B cell (primary cell): ENCODE results near the gene CCM2. TPM values are rescaled to one million over a fixed set of nuclear protein-coding genes. Genes with fewer than 3 reads are reported as not detected.

ENCODE experiments used
- ATAC-seq: fragments of 200-7000 bp; cut with Tn5 transposase; one replicate; pipeline ENCODE4 v1.10.0; 2021; ENCODE audit warnings: low read depth, mild to moderate bottlenecking, moderate number of reproducible peaks, moderate library complexity
- CTCF ChIA-PET: fragments of 350-600 bp; sonication (Branson Sonifier 250); formaldehyde crosslinking; loops from one replicate; lab custom pipeline; 2021; ENCODE audit warnings: antibody characterized with exemption, inconsistent platforms; lab: Charles Lee
- POLR2A ChIA-PET: fragments of 350-600 bp; sonication (Branson Sonifier 250); formaldehyde crosslinking; loops from one replicate; lab custom pipeline; 2021; ENCODE audit warnings: antibody characterized with exemption; lab: Charles Lee
- DNase-seq: peaks from one replicate; pipeline ENCODE4 v3.0.0; 2013
- H2AFZ ChIP-seq: 2 replicates; pipeline ENCODE4 v1.6.1; 2012; ENCODE audit warnings: mild to moderate bottlenecking, low read depth, low read length; ENCODE audit not compliant: insufficient read depth, poor library complexity, severe bottlenecking
- H3K27ac ChIP-seq, 2 donors: 1 replicate in 1 of 2; 2 replicates in 1 of 2; pipeline ENCODE4 v1.5.1; 2012 to 2013; ENCODE audit warnings: low read length in 2 of 2, mild to moderate bottlenecking in 2 of 2, moderate library complexity in 1 of 2
- H3K27me3 ChIP-seq, 4 experiments: fragments of 200-600 bp in 1 of 4; sonication (generic) in 1 of 4; replicated peaks in 1 of 4; 1 replicate in 2 of 4; 2 replicates in 2 of 4; pipeline versions ENCODE4 v1.6.1 to v1.7.0; 2013 to 2016; ENCODE audit warnings: low read length in 3 of 4, mild to moderate bottlenecking in 2 of 4, mixed read lengths in 1 of 4, moderate library complexity in 1 of 4; ENCODE audit not compliant: insufficient read depth in 4 of 4, control insufficient read depth in 3 of 4; ENCODE audit errors: control extremely low read depth in 1 of 4
- H3K36me3 ChIP-seq, 2 experiments: replicated peaks in 1 of 2; 1 replicate in 1 of 2; 2 replicates in 1 of 2; pipeline versions ENCODE4 v1.6.1 to v1.7.1; 2013; ENCODE audit warnings: low read length in 1 of 2; ENCODE audit not compliant: insufficient read depth in 2 of 2, control insufficient read depth in 1 of 2; ENCODE audit errors: control extremely low read depth in 1 of 2, extremely low read depth in 1 of 2
- H3K4me1 ChIP-seq, 2 donors: fragments of 200-600 bp in 1 of 2; sonication (generic) in 1 of 2; 1 replicate in 1 of 2; 2 replicates in 1 of 2; pipeline versions ENCODE4 v1.5.1 to v1.6.1; 2013 to 2017; ENCODE audit warnings: low read length in 2 of 2; ENCODE audit not compliant: control insufficient read depth in 2 of 2, insufficient read depth in 2 of 2
- H3K4me2 ChIP-seq: replicated peaks from 2 replicates; pipeline ENCODE3; 2012; ENCODE audit warnings: mild to moderate bottlenecking, low read depth, low read length; ENCODE audit not compliant: poor library complexity, severe bottlenecking
- H3K4me3 ChIP-seq, 5 experiments: fragments of 200-600 bp in 1 of 5; sonication (generic) in 1 of 5; 1 replicate in 3 of 5; 2 replicates in 2 of 5; pipeline versions ENCODE4 v1.5.1 to v1.7.0; 2011 to 2016; ENCODE audit warnings: low read length in 4 of 5, mild to moderate bottlenecking in 4 of 5, low read depth in 2 of 5, control low read depth in 1 of 5, moderate library complexity in 1 of 5; ENCODE audit not compliant: insufficient read depth in 1 of 5; ENCODE audit errors: control extremely low read depth in 1 of 5, extremely low read depth in 1 of 5
- H3K79me2 ChIP-seq: fragments of 200-600 bp; sonication (generic); one replicate; pipeline ENCODE4 v1.6.0; 2016; ENCODE audit warnings: low read length; ENCODE audit not compliant: control insufficient read depth, insufficient read depth
- H3K9ac ChIP-seq: fragments of 200-600 bp; sonication (generic); 2 replicates; pipeline ENCODE4 v1.6.1; 2017; ENCODE audit warnings: mild to moderate bottlenecking, low read length, moderate library complexity
- H3K9me3 ChIP-seq, 3 donors: one replicate each; pipeline versions ENCODE4 v1.6.1 to v1.7.1; 2013; ENCODE audit warnings: low read length in 2 of 3; ENCODE audit not compliant: control insufficient read depth in 2 of 3, insufficient read depth in 1 of 3; ENCODE audit errors: control extremely low read depth in 1 of 3
- H4K20me1 ChIP-seq: 2 replicates; pipeline ENCODE4 v1.6.0; 2012; ENCODE audit warnings: mild to moderate bottlenecking, low read length; ENCODE audit not compliant: insufficient read depth, control insufficient read depth, poor library complexity, severe bottlenecking
- H3K27ac Mint-ChIP-seq: one replicate; pipeline ENCODE4 v1.8.0; 2021; ENCODE audit warnings: mixed read lengths
- H3K27me3 Mint-ChIP-seq: one replicate; pipeline ENCODE4 v1.8.0; 2021; ENCODE audit warnings: mixed read lengths
- H3K4me1 Mint-ChIP-seq: one replicate; pipeline ENCODE4 v1.8.0; 2021; ENCODE audit warnings: mixed read lengths
- H3K4me3 Mint-ChIP-seq: one replicate; pipeline ENCODE4 v1.8.0; 2021; ENCODE audit warnings: mixed read lengths
- H3K9me3 Mint-ChIP-seq: one replicate; pipeline ENCODE4 v1.8.0; 2022; ENCODE audit warnings: mixed read lengths; ENCODE audit not compliant: insufficient read depth
- EZH2 ChIP-seq: IDR thresholded peaks from 2 replicates; pipeline ENCODE4 v1.6.1; 2012; ENCODE audit warnings: borderline replicate concordance, low read depth, mild to moderate bottlenecking, moderate library complexity, low read length; ENCODE audit not compliant: insufficient read depth, poor library complexity, severe bottlenecking
- WGBS: methylation state at CpG from one replicate; pipeline ENCODE4 v1.1.5; 2013; ENCODE audit warnings: missing lambda C conversion rate; ENCODE audit not compliant: insufficient coverage; 5-methylcytosine and 5-hydroxymethylcytosine counted together
- intact Hi-C: fragments of 100-400 bp; cut with micrococcal nuclease; formaldehyde crosslinking; loops from one replicate; pipeline ENCODE4 v1.10.0; 2022
- polyA plus RNA-seq: library from polyadenylated mRNA; depleted of rRNA; stranded (reverse); fragments of >200 nt; gene quantifications from 2 replicates; pipeline ENCODE4 v1.2.3, GENCODE V29; 2012
- total RNA-seq, 2 donors: library from RNA; stranded (reverse); fragments of 120-200 nt in 1 of 2; gene quantifications; 1 replicate in 1 of 2; 2 replicates in 1 of 2; pipeline versions ENCODE4 v1.2.3 to v1.2.4, GENCODE V29; 2013 to 2022
- TF ChIP-seq, protein P1 (sequence below): fragments of 200-600 bp; IDR thresholded peaks from one replicate; pipeline ENCODE4 v1.8.0; 2022; ENCODE audit warnings: antibody characterized with exemption, mild to moderate bottlenecking

Gene CCM2
- total and polyA plus RNA-seq, 2 donors (not counting 1 experiment from before 2014, with no cell fraction given), result 150 to 201 TPM

DNA sequence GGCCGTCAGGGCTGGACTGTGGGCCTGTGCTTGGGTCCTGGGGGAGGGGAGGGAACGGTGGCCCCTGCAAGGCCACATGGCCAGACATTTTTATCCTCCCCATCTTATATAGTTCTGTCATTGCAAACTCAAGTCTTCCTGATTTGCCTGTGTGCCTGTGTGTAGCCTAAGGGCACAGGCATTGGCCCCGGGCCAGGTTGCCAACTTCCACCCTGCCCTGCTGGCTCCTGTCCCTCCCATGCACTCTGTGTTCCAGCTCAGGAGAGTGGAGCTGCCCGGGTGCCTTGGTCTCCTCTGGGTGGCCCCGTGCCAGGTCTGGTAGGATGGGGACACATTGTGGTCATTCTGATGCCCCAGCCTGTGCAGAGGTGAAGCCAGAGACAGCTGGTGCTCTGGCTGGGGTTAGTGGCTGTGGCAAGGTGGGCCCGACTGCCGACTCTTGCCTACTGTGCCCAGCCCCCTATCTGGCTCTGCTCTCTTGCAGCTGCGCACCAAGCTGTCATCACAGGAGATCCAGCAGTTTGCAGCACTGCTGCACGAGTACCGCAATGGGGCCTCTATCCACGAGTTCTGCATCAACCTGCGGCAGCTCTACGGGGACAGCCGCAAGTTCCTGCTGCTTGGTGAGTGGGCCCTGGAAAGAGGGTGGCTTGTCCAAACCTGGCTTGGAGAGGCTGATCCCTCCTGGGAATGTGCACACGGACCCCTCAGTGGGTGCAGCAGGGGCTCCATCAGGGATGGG, 74.0 kb downstream of the CCM2 start:
- H3K4me3 Mint-ChIP-seq, result no peak overlapping the region
- ChIA-PET CTCF (no interaction called here), POLR2A (no interaction called here)
- Histone ChIP-seq H3K79me2 (peaks cover 19% of the 10 kb centered on the region), H4K20me1 (peaks cover 94% of the 10 kb centered on the region), H3K4me2 (no peak overlapping the region), H3K4me3 (no peak overlapping the region), H2AFZ (no peak overlapping the region), H3K9me3 (no peaks in the 10 kb centered on the region), H3K9ac (no peak overlapping the region), H3K36me3 (peaks cover 0 to 79% of the 10 kb centered on the region in 2 experiments), H3K27ac (no peak overlapping the region), H3K27me3 (no peaks in the 10 kb centered on the region), H3K4me1 (no peaks in the 10 kb centered on the region)
- H3K9me3 Mint-ChIP-seq, result no peaks in the 10 kb centered on the region
- H3K27ac Mint-ChIP-seq, result no peak overlapping the region
- intact Hi-C loops, result no loop called here
- DNase-seq (no peak), ATAC-seq (no peak)
- H3K27me3 Mint-ChIP-seq, result no peaks in the 10 kb centered on the region
- no peaks in the 10 kb centered on the region for H3K4me1 Mint-ChIP-seq
- TF ChIP-seq EZH2, result no peak
- TF ChIP-seq, protein P1, sequence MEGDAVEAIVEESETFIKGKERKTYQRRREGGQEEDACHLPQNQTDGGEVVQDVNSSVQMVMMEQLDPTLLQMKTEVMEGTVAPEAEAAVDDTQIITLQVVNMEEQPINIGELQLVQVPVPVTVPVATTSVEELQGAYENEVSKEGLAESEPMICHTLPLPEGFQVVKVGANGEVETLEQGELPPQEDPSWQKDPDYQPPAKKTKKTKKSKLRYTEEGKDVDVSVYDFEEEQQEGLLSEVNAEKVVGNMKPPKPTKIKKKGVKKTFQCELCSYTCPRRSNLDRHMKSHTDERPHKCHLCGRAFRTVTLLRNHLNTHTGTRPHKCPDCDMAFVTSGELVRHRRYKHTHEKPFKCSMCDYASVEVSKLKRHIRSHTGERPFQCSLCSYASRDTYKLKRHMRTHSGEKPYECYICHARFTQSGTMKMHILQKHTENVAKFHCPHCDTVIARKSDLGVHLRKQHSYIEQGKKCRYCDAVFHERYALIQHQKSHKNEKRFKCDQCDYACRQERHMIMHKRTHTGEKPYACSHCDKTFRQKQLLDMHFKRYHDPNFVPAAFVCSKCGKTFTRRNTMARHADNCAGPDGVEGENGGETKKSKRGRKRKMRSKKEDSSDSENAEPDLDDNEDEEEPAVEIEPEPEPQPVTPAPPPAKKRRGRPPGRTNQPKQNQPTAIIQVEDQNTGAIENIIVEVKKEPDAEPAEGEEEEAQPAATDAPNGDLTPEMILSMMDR, result no peak
- WGBS, result 97% methylated on average over 13 of the region's 15 CpGs

DNA sequence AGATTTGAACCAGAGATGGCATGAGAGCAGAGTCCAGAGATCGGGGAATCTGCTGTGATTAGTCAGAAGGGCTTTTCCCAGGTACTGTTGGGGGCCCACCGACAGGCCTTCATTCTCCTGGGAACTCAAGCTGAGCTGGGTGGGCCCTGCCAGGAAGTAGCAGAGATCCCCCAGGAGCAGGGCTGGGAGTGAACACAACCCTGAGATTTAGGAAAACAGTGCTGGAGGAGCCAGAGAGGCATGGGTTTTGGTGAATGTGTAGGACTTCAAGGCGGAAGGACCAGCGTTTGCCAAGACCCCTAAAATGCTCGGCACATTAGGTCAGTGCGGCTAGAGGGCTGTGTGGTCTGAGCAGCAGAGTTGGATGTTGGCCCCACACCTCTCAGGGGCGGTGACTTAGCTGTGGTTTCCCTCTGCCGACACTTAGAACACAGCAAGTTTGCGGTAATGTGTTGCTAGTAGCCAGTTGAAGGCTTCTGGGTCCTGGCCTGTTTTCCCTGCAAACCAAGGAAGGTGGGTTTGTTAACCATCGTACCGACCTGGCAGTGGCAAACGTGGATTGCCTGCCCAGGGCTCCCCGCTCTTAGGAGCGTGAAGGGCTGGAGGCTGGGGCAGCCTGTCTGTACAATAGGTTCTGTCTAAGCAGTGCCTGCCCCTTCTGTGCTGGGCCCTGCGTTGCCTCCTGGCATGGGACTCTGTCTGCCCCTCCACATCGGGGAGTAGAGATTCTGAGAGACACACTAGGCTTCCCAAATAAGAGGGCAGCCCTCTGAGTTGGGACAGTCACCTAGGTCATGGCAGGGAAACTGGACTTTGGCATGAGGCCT, 74.7 kb downstream of the CCM2 start:
- H3K4me2 ChIP-seq, result no peak overlapping the region
- no peak overlapping the region for H3K4me3 ChIP-seq
- Mint-ChIP-seq H3K27me3 (no peaks in the 10 kb centered on the region), H3K4me3 (no peak overlapping the region), H3K27ac (no peak overlapping the region), H3K4me1 (no peaks in the 10 kb centered on the region), H3K9me3 (no peaks in the 10 kb centered on the region)
- no peak for ATAC-seq
- no peaks in the 10 kb centered on the region for H3K27me3 ChIP-seq
- no peak overlapping the region for H3K9ac ChIP-seq
- H3K9me3 ChIP-seq, result no peaks in the 10 kb centered on the region
- no peak for TF ChIP-seq EZH2
- TF ChIP-seq, protein P1, result no peak
- no peaks in the 10 kb centered on the region for H3K4me1 ChIP-seq
- WGBS, result 88% methylated on average over 16 of the region's 16 CpGs
- intact Hi-C loops, result no loop called here
- POLR2A ChIA-PET, result no interaction called here
- CTCF ChIA-PET, result no interaction called here
- no peak overlapping the region for H2AFZ ChIP-seq
- no peak overlapping the region for H3K27ac ChIP-seq
- H4K20me1 ChIP-seq, result peaks cover 86% of the 10 kb centered on the region
- H3K36me3 ChIP-seq, result peaks cover 0 to 72% of the 10 kb centered on the region in 2 experiments
- DNase-seq, result no peak
- H3K79me2 ChIP-seq, result peaks cover 15% of the 10 kb centered on the region
